HepG2 (cell line): ENCODE results near the gene GRIK3. TPM values are rescaled to one million over a fixed set of nuclear protein-coding genes. Genes with fewer than 3 reads are reported as not detected.

Source experiments
- ATAC-seq: fragments of 200-7000 bp; cut with Tn5 transposase; 3 replicates; pipeline ENCODE4 v1.9.1; 2020; ENCODE audit warnings: mild to moderate bottlenecking, moderate library complexity
- BruUV-seq: library from RNA; stranded (reverse); fragments of 400-500 nt; replicated peaks from 2 replicates; lab custom pipeline; 2021; lab: Mats Ljungman, UMichigan
- CTCF ChIA-PET: fragments of 300-600 bp; formaldehyde crosslinking; extraction: SDS; loops from one replicate; lab custom pipeline; 2021; ENCODE audit warnings: low total read pairs, inconsistent platforms, low intra/inter-chr PET ratio; lab: Yijun Ruan, JAX
- POLR2A ChIA-PET: fragments of 350-600 bp; sonication (Branson Sonifier 250); formaldehyde crosslinking; loops from one replicate; lab custom pipeline; 2020; ENCODE audit warnings: antibody characterized with exemption, inconsistent platforms; lab: Yijun Ruan, JAX
- DNase-seq: peaks from one replicate; pipeline ENCODE4 v3.0.0-alpha.2; 2015; ENCODE audit warnings: low spot score
- FAIRE-seq: peaks from 3 replicates; lab custom pipeline; 2011; peaks lifted over from hg19 to GRCh38; lab: Jason Lieb, UNC
- H2AFZ ChIP-seq: one replicate; pipeline ENCODE4 v1.6.1; 2011; ENCODE audit warnings: low read length, inconsistent platforms
- H3K27ac ChIP-seq: fragments of 300-600 bp; 3 replicates; pipeline ENCODE4 v1.8.0; 2011; ENCODE audit warnings: mixed run types, mild to moderate bottlenecking, mixed read lengths, low read length, inconsistent platforms; ENCODE audit not compliant: insufficient read depth; ENCODE audit errors: extremely low read length
- H3K27me3 ChIP-seq, 2 experiments: fragments of 200-600 bp in 1 of 2; 2 replicates in 1 of 2; 3 replicates in 1 of 2; pipeline versions ENCODE4 v1.6.0 to v1.8.0; 2011; ENCODE audit warnings: low read length in 2 of 2, mild to moderate bottlenecking in 2 of 2, moderate library complexity in 2 of 2, inconsistent platforms in 1 of 2; ENCODE audit not compliant: insufficient read depth in 2 of 2, control insufficient read depth in 1 of 2
- H3K36me3 ChIP-seq, 2 experiments: fragments of 200-600 bp in 1 of 2; replicated peaks in 1 of 2; 2 replicates in 1 of 2; 3 replicates in 1 of 2; pipeline versions ENCODE4 v1.5.1 to v1.8.0; 2011; ENCODE audit warnings: low read length in 2 of 2, inconsistent platforms in 1 of 2; ENCODE audit not compliant: insufficient read depth in 2 of 2, control insufficient read depth in 1 of 2
- H3K4me1 ChIP-seq: 2 replicates; pipeline ENCODE4 v1.5.1; 2012; ENCODE audit warnings: low read length, inconsistent platforms; ENCODE audit not compliant: insufficient read depth
- H3K4me2 ChIP-seq: 2 replicates; pipeline ENCODE4 v1.6.0; 2011; ENCODE audit warnings: low read depth, low read length, inconsistent platforms
- H3K4me3 ChIP-seq, 3 experiments: fragments of 200-600 bp in 1 of 3; sonication (generic), shearing (Covaris generic) in 1 of 3; replicated peaks in 1 of 3; 2 replicates each; pipeline ENCODE4 v1.5.1; 2011 to 2016; ENCODE audit warnings: low read length in 3 of 3, inconsistent platforms in 2 of 3, low read depth in 2 of 3, mild to moderate bottlenecking in 2 of 3, control low read depth in 1 of 3, mixed read lengths in 1 of 3; ENCODE audit not compliant: insufficient read depth in 1 of 3
- H3K79me2 ChIP-seq: one replicate; pipeline ENCODE4 v1.6.1; 2011; ENCODE audit warnings: low read length, inconsistent platforms; ENCODE audit not compliant: insufficient read depth
- H3K9ac ChIP-seq: 2 replicates; pipeline ENCODE4 v1.6.0; 2011; ENCODE audit warnings: mild to moderate bottlenecking, low read depth, low read length, inconsistent platforms; ENCODE audit not compliant: insufficient read depth
- H3K9me3 ChIP-seq: 2 replicates; pipeline ENCODE4 v1.5.1; 2012; ENCODE audit warnings: mild to moderate bottlenecking, low read length
- H4K20me1 ChIP-seq: 2 replicates; pipeline ENCODE4 v1.6.0; 2011; ENCODE audit warnings: inconsistent platforms, mild to moderate bottlenecking, low read length, moderate library complexity; ENCODE audit not compliant: insufficient read depth
- ATF2 ChIP-seq: sonication (generic); formaldehyde crosslinking; IDR thresholded peaks from 2 replicates; pipeline ENCODE4 v1.4.0; 2020; ENCODE audit warnings: missing genetic modification reagents
- CBX2 ChIP-seq, 2 experiments: fragments of 200-600 bp in 1 of 2; sonication (generic); formaldehyde crosslinking in 1 of 2; IDR thresholded peaks; 2 replicates each; pipeline versions ENCODE4 v1.7.0 to v1.8.1; 2018 to 2022; ENCODE audit warnings: low read depth in 2 of 2, low read length in 1 of 2, mild to moderate bottlenecking in 1 of 2, missing genetic modification reagents in 1 of 2
- GRHL1 ChIP-seq: sonication (generic); formaldehyde crosslinking; conservative IDR thresholded peaks from 2 replicates; pipeline ENCODE4 v1.8.0; 2022; ENCODE audit warnings: missing genetic modification reagents
- HNF4A ChIP-seq: sonication (generic); formaldehyde crosslinking; IDR thresholded peaks from 2 replicates; pipeline ENCODE4 v1.4.0; 2020; ENCODE audit warnings: missing genetic modification reagents
- HNF4G ChIP-seq, 2 experiments: sonication (generic) in 1 of 2; formaldehyde crosslinking in 1 of 2; IDR thresholded peaks; 2 replicates each; pipeline versions ENCODE4 v1.4.0 to v1.6.1; 2011 to 2020; ENCODE audit warnings: borderline replicate concordance in 2 of 2, low read depth in 2 of 2, mild to moderate bottlenecking in 2 of 2, low read length in 1 of 2, missing genetic modification reagents in 1 of 2, moderate library complexity in 1 of 2
- HOXA3 ChIP-seq: sonication (generic); formaldehyde crosslinking; IDR thresholded peaks from 2 replicates; pipeline ENCODE4 v1.5.0; 2020; ENCODE audit warnings: missing genetic modification reagents
- KDM3A ChIP-seq: IDR thresholded peaks from 2 replicates; pipeline ENCODE4 v1.6.1; 2018; ENCODE audit warnings: low read depth, missing compliant biosample characterization
- NCOR1 ChIP-seq: fragments of 200-600 bp; sonication (generic); IDR thresholded peaks from 2 replicates; pipeline ENCODE4 v1.7.0; 2017; ENCODE audit warnings: antibody characterized with exemption, low read length, borderline replicate concordance
- NR2C2 ChIP-seq: sonication (generic); formaldehyde crosslinking; IDR thresholded peaks from 2 replicates; pipeline ENCODE4 v1.4.0; 2020; ENCODE audit warnings: missing genetic modification reagents, mild to moderate bottlenecking, moderate library complexity, borderline replicate concordance
- RARA ChIP-seq: IDR thresholded peaks from 2 replicates; pipeline ENCODE4 v1.6.1; 2016; ENCODE audit warnings: missing genetic modification reagents, missing compliant biosample characterization
- ZFX ChIP-seq: sonication (generic); formaldehyde crosslinking; IDR thresholded peaks from 2 replicates; pipeline ENCODE4 v1.4.0; 2020; ENCODE audit warnings: mild to moderate bottlenecking, low read depth, missing genetic modification reagents, moderate library complexity
- ZNF121 ChIP-seq: sonication (generic); formaldehyde crosslinking; IDR thresholded peaks from 2 replicates; pipeline ENCODE4 v1.5.0; 2020; ENCODE audit warnings: mild to moderate bottlenecking, missing genetic modification reagents
- ZNF644 ChIP-seq: IDR thresholded peaks from 2 replicates; pipeline ENCODE4 v1.6.1; 2016; ENCODE audit warnings: low read depth
- ZNF768 ChIP-seq: sonication (generic); formaldehyde crosslinking; IDR thresholded peaks from 2 replicates; pipeline ENCODE4 v1.4.0; 2020; ENCODE audit warnings: missing genetic modification reagents
- WGBS: methylation state at CpG from one replicate; pipeline ENCODE4 v1.1.6; 2017; ENCODE audit warnings: low lambda C conversion rate; 5-methylcytosine and 5-hydroxymethylcytosine counted together
- in situ Hi-C: cut with HindIII; loops from 2 replicates; pipeline ENCODE4 v1.10.0; 2017; ENCODE audit warnings: low pct_unique_long_range_greater_than_20kb; ENCODE audit not compliant: extremely low pct_ligation_motif_present
- intact Hi-C: fragments of 100-400 bp; cut with micrococcal nuclease; formaldehyde crosslinking; loops from one replicate; pipeline ENCODE4 v1.10.0; 2022; ENCODE audit not compliant: unreplicated experiment
- polyA plus RNA-seq, 8 experiments: library from polyadenylated mRNA; depleted of rRNA in 3 of 8; stranded (reverse) in 7 of 8; unstranded in 1 of 8; fragments of >200 nt; fragmentation: Illumina TruSeq in 4 of 8; extraction: Trizol in 4 of 8; gene quantifications; 2 replicates each; pipeline versions ENCODE4 v1.2.1 to v1.2.3, GENCODE V29; 2011 to 2016; ENCODE audit warnings: low read depth in 4 of 8, missing spikeins in 1 of 8, mixed read lengths in 1 of 8; ENCODE audit not compliant: insufficient read depth in 1 of 8
- total RNA-seq, 5 experiments: library from RNA; depleted of rRNA; stranded (reverse); fragments of >200 nt; fragmentation: Illumina TruSeq; extraction: Trizol; gene quantifications; 2 replicates each; pipeline ENCODE4 v1.2.3, GENCODE V29; 2016; ENCODE audit warnings: low read depth in 1 of 5

GRIK3 gene
- total and polyA plus RNA-seq, 2 of the 13 experiments (the other 11 are each of a cell fraction or from before 2014, with no cell fraction given) = not detected

GRCh38 chr1:36783475-36783874 is 250.8 kb downstream of the GRIK3 start:
- Histone ChIP-seq H3K4me1 (peaks cover 14% of the 10 kb centered on the region), H2AFZ (no peak overlapping the region), H3K9me3 (no peaks in the 10 kb centered on the region), H3K79me2 (no peaks in the 10 kb centered on the region), H3K4me3 (no peak overlapping the region), H3K9ac (no peak overlapping the region), H3K27ac (no peak overlapping the region), H4K20me1 (no peaks in the 10 kb centered on the region), H3K4me2 (no peak overlapping the region), H3K27me3 (no peaks in the 10 kb centered on the region; a peak in 1 of 5 replicates), H3K36me3 (no peaks in the 10 kb centered on the region)
- no peak for ATAC-seq
- ChIA-PET POLR2A (no interaction called here), CTCF (no interaction called here)
- intact Hi-C loops (no loop called here), in situ Hi-C loops (no loop called here)
- TF ChIP-seq ZNF768 (CRISPR knock-in tag) (peak; percentile 72), HOXA3 (no peak)
- 40% methylated on average over 2 of the region's 3 CpGs for WGBS
- no peak for FAIRE-seq
- no TSS peak for BruUV-seq
- DNase-seq = no peak

- no peak overlapping the region for H3K27ac ChIP-seq
These were observed 251.5 kb downstream of the GRIK3 start for GRCh38 chr1:36782785-36783184.

More at GRCh38 chr1:36782785-36783184, 251.5 kb downstream of the GRIK3 start:
- H3K4me1 ChIP-seq = peaks cover 14% of the 10 kb centered on the region
- no peaks in the 10 kb centered on the region for H3K79me2 ChIP-seq
- intact Hi-C loops (no loop called here), in situ Hi-C loops (no loop called here)
- ChIA-PET CTCF (no interaction called here), POLR2A (no interaction called here)
- ATAC-seq (peak; percentile 98), FAIRE-seq (peak; percentile 82), DNase-seq (peak; percentile 72)
- 0% methylated on average over 2 of the region's 2 CpGs for WGBS
- no peak overlapping the region for H3K4me3 ChIP-seq
- no peak overlapping the region for H2AFZ ChIP-seq
- H3K36me3 ChIP-seq = no peaks in the 10 kb centered on the region
- 0 out of 2 replicates have a peak, but pooled peaks have one; percentile 44 for TF ChIP-seq HNF4G (IDR thresholded peaks at IDR 0.05; ENCODE audit: borderline replicate concordance, low read depth, low read length)
- peak; percentile 61; the same call in 1 of the 2 replicates for TF ChIP-seq HNF4G (CRISPR knock-in tag; IDR thresholded peaks at IDR 0.05; ENCODE audit: borderline replicate concordance, low read depth)
- peak; percentile 54 for TF ChIP-seq RARA (CRISPR knock-in tag)
- peak; percentile 39; the same call in 1 of the 2 replicates for TF ChIP-seq ZFX (CRISPR knock-in tag)
- TF ChIP-seq KDM3A (CRISPR knock-in tag) = no peak
- no peak for TF ChIP-seq GRHL1 (CRISPR knock-in tag)
- peak; percentile 75 for TF ChIP-seq ZNF644 (CRISPR knock-in tag)
- peak; percentile 26; the same call in 1 of the 2 replicates for TF ChIP-seq NCOR1
- TF ChIP-seq ZNF121 = peak; percentile 44; the same call in 1 of the 2 replicates
- no peak for TF ChIP-seq CBX2 (IDR thresholded peaks at IDR 0.05; ENCODE audit: low read depth, low read length)
- TF ChIP-seq CBX2 (CRISPR knock-in tag; IDR thresholded peaks at IDR 0.05; ENCODE audit: low read depth) = no peak
- TF ChIP-seq NR2C2 (CRISPR knock-in tag) = 0 out of 2 replicates have a peak, but pooled peaks have one; percentile 16
- TF ChIP-seq HNF4A (CRISPR knock-in tag) = peak; percentile 84
- no peak for TF ChIP-seq ATF2 (CRISPR knock-in tag)
- no peaks in the 10 kb centered on the region; a peak in 1 of 5 replicates for H3K27me3 ChIP-seq
- no peaks in the 10 kb centered on the region for H4K20me1 ChIP-seq
- H3K9ac ChIP-seq = no peak overlapping the region
- BruUV-seq = no TSS peak
- no peaks in the 10 kb centered on the region for H3K9me3 ChIP-seq
- peak overlapping the region; percentile 1; the same call in 1 of the 2 replicates for H3K4me2 ChIP-seq
